T-helper 2 cell treated with Interferon-gamma antibody and Interleukin-4, amounts not matched to agents 100 ng/mL and 5 ng/mL, for 36 hours (primary cell): ENCODE data around the gene DYRK1B. TPM values are rescaled to one million over a fixed set of nuclear protein-coding genes. Genes with fewer than 3 reads are reported as not detected.
"Not testable (repeated sequence)": the region's sequence is repeated elsewhere in the genome, so short reads cannot be mapped to it uniquely, and the experiment has no call there.

ENCODE experiments used
- intact Hi-C: fragments of 100-400 bp; cut with micrococcal nuclease; formaldehyde crosslinking; loops from one replicate; pipeline ENCODE4 v1.15.1; 2023
- total RNA-seq: library from RNA; stranded (reverse); gene quantifications from 2 replicates; pipeline ENCODE4 v1.2.3, GENCODE V29; 2022

The DYRK1B gene
- 5.7 and 5.9 TPM in 2 replicates for total RNA-seq

DNA sequence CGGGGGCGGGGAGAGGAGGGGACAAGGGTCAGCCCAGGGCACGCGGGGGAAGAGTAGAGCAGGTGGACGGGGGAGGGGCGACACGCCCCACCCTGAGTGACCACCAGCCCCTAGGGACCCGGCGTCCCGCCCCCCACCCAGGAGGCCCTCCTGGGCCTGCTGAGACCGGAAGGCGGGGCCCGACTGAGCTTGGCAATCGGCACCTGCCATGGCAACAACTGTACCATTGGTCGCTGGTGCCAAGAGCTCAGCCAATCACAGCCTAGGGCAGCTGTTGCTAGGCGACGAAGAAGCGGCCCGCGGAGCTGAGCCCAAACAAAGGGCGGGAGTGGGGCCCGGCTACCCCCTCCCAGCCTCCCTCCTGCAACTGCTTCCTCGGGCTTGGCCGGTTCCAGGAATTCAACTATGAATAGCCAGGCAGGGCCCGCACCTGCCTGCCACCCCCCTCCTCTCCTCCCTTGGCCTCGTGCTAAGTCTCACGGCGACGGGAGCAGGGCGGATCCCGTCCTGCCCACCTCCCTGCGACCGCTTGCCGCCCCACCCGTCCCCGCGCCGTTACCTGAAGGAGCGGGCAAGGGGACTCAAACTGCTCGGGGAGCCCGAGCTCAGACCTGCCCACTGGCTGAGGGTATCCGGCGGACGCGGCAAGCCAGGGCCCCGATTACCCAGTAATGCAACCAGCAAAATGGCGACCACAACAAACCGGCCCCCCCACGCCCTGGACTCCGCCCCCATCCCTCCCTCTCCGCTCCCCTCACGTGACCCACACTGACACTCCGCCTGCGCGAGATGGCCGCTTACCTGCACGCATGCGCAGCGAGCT, at the start of gene DYRK1B:
Gene DYRK1B, minus strand, starts transcription at position 699 of the 823 bp plus-strand sequence. CDS start 2,295 bp downstream, outside the sequence.
- intact Hi-C loops, result loop anchor here (1.0 kb wide), 2 partner anchors 9 to 13 kb away; partner anchors contain the start of gene FBL

DNA sequence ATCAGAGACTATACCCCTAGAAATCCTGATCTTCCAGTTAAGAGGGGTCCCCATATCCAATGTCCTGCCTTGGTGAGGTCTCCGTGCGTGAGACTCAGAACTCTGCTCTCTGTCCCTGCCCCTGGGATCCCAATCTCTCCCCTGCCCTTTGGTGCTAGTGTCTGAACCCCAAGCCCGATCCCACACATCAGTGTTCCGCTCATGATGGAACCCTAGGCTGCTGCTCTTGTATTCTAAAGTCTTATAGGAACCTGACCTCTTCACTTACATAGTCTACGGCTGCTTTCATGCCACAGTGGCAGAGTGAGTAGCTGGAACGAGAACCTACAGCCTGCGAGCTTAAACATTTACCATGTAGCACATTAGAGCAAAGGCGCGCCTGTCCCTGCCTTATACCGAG, 48.7 kb upstream of the DYRK1B start:
- intact Hi-C loops, result not testable (repeated sequence)

DNA sequence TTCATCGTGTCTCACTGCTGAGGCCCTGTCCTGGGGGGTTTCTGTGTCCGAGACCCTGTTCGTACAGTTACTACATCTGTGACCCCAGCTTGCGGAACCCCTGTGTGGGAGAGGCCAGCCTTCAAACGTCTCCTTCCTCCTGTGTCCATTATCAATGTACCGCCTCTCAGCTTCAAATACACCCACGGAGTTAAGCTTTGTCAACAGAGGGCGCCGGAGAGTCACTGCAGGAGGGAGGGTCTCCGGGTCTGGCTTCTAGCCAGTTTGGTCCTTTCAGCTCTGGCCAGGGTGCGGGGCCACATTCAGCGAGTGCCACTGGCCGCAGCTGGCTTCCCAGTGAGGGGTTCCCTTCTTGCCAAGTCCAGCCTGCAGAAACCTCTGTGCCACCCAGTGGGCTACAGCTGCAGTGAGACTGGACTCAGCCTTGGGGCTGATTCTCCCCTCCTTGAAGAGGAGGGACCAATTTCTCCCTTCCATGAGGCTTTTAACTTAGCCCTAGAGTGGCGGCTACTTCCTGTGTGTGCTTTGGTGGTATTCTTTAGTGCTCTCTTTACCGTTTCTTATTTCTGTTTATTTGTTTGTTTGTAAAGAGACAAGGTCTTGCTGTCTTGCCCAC, 47.6 kb upstream of the DYRK1B start:
- intact Hi-C loops, result not testable (repeated sequence)

DNA sequence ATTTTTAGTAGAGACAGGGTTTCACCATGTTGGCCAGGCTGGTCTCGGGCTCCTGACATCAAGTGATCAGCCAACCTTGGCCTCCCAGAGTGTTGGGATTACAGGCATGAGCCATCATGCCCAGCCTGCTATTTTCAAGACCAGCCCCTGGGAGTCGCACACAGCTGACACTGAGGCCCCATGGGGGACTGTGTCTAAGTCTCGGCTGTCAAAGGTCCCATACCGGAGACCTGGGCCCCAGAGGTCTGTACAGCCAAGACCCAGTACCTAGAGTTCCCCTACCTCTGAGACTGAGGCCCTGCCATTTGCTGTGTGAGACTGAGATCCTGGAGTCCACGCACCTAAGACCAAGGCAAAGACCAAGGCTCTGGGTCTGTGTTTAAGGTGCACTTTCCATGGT, 46.3 kb upstream of the DYRK1B start:
- intact Hi-C loops, result not testable (repeated sequence)

DNA sequence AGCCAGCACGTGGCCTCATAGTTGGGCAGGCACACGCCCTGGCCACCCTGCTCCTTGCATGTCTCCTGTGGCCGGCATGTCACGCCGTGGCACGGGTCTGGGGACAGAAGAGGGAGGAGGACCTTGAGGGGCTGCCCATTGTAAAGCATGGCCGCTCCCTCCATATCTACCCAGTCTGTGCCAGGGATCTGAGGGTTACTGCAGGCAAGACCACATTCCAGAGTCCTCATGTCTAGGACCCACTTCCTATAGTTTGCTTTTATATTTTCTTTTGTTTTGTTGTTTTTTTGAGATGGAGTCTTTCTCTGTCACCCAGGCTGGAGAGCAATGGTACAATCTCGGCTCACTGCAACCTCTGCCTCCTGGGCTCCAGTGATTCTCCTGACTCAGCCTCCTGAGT, 45.8 kb upstream of the DYRK1B start:
- intact Hi-C loops, result not testable (repeated sequence)

DNA sequence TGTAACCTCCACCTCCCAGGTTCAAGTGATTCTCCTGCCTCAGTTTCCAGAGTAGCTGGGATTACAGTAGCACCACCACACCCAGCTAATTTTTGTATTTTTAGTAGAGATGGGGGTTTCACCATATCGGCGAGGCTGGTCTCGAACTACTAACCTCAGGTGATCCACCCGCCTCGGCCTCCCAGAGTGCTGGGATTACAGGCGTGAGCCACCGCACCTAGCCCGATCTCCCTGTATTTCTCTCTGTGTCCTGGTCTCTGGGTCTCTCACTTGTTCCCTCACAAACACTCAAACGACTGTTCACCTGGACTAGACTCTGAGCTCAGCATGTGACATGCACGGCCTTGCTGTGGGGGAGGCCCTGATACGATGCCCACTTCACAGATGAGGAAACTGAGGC, 44.9 kb upstream of the DYRK1B start:
- intact Hi-C loops, result not testable (repeated sequence)

DNA sequence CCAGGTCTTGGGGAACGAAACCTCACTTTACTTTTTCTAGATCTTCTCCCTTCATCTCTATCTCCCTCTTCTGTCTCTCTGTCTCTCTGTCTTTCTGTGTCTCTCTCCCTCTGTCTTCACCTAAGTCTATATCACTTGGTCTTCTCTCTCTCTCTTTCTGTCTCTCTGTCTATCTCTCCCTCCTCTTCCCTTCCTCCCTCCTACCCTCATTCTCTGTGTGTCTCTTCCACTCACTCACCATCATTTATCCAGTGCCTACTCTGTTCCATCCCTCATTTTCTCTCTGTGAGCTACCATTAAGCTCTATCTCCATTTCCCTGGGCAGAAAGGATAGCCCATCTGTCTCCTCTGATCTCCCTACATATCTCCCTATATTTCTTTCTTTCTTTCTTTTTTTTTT, 44.4 kb upstream of the DYRK1B start:
- intact Hi-C loops, result no loop called here

DNA sequence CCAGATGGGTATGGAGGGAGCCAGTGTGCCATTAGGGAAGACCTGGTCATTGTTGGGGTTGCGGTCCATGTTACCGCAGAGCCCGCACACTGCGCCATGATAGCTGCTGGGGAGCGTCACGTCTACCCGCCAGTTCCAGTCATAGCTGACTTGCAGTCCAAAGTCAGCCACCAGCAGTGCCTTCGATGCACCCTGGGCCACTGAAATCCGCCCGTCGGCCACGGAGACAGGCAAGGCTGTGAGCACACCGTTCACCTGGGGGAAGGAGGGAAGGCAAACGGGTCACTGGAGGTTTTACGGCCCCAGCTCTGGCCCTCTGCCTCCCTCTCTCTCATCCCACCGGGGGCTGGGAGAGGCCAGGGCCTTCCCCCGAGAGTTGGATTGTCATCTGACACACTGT, 44.0 kb upstream of the DYRK1B start:
- intact Hi-C loops, result not testable (repeated sequence)

DNA sequence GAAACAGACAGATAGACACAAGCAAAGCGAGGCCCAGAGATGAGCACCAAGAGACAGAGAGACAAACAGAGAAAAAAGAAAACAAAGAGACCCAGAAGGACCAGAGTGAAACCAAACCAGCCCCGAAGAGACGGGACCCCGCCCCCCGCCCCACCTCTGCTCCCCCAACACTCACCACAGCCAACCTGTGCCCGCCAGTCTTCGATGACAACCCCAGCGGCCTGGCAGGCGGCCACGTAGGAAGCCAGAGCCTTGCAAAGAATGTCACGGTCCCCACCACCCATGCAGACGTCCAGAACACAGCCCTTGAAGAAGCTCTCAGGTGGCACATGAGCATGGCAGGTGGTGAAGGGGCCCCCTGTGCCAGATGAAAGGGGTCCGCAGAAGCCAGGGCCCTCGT, 43.5 kb upstream of the DYRK1B start:
- intact Hi-C loops, result not testable (repeated sequence)

DNA sequence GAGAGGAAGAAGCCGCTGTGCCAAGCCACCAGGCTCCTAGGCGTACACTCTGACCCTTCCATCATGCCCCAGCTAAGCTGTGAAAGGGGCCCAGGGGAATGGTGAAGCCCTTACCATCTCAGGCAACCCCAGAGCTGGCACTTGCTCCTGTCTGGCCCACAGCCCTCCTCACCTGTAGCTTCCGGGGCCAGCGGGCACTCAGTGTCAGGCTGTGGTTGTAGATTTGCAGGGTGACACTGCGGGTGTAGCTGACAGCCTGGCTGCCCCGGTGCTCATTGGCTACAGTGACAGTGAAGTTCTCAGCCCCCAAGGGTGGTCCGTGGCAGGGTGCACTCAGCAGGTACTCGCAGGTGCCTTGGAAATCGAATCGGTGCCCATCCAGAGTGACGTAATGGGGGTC, 42.5 kb upstream of the DYRK1B start:
- intact Hi-C loops, result not testable (repeated sequence)

DNA sequence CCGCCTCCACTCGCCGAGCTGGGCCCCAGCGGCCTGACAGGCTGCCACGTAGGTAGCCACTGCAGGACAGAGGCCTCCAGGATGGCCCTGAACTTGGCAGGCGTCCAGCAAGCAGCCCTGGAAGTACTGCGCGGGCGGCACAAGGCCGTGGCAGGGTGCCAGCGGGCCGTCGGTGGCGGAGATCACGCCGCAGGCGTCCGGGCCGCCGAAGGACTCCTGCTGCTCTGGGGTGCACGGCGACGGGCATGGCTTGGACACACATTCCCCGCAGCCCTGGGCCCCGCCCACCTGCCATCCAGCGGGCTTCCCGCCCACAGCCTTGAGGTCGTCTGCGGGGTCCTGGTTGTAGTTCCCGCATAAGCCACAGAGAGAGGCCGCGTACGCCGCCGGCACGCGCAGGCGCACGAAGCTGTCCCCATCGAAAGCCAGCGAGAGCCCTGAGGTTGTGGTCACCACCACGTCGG, 41.5 kb upstream of the DYRK1B start:
- intact Hi-C loops, result not testable (repeated sequence)

DNA sequence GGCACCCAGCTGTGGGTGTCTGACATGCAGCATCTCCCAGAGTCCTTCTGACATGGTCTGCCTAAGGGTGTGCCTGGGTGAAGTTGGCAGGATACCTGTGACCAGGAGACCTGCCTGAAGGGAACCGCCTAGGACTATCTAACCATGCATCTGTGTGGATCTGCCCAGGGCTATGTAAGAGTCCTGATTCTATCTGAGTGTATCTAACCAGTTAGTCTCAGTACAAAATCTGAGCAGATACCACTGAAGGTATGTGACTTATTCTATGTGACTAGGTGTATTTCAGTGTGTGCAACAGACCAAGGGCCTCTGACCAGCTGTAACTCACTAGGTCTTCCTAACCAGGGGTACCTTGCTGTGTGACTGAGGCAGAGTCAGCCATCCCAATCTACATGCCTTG, 40.4 kb upstream of the DYRK1B start:
- intact Hi-C loops, result no loop called here

DNA sequence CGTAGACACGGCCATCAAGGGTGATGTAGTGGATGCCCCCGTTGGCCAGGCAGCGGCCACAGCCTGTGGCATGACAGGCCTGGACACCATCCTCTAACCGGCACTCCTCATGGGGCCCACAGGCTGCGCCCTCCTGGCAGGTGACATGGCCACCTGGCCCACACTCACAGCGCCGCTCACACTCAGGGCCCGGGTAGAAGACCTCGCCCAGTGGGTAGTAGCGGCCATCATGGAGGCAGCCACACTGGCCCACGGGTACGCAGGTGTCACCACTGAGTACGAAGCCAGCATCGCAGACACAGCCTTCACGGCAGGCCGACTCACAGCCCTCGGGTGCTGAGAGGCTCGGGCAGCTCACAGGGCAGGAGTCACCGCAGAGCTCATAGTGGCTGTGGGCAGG, 39.4 kb upstream of the DYRK1B start:
- intact Hi-C loops, result no loop called here

DNA sequence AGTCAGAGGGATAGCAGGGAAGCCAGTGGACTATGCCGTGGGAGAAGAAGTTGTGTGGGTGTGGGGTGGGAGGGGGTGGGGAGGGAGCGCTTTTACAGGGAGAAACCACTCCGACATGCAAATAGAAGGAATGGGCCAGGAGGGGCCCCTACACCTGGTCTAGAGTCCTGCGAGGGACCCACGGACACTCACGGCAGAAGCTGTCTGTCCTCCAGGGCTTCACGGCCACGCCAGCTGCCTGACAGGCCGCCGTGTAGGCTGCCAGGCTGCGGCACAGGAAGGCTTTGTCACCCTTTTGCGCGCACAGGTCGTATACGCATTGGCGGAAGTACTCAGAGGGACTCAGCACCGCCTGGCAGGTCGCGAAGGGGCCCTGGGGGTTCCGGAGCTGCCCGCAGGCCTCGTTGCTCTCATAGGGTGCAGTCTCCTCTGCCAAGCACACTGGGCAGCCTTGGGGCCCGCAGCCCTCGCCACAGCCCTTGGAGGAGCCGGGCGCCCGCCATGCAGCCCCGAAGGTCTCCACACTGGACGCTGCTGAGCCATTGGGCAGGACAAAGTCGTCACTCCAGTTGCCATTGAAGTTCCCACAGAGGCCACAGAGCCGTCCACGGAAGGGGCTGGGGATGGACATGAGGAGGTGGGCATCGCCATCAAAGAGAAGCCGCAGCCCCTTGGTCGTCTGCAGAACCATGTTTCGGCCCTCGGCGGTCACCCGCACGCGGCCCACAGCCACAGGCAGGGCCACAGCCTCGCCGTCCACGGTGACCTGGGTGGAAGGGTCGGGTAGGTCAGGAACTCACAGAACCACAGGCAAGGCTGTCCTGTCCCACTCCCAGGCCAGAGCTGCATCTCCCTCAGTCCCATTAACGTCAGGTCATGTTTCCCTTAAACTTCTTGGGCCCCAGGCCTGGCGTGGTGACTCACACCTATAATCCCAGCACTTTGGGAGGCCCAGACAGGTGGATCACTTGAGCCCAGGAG, 38.2 kb upstream of the DYRK1B start:
- intact Hi-C loops, result no loop called here

DNA sequence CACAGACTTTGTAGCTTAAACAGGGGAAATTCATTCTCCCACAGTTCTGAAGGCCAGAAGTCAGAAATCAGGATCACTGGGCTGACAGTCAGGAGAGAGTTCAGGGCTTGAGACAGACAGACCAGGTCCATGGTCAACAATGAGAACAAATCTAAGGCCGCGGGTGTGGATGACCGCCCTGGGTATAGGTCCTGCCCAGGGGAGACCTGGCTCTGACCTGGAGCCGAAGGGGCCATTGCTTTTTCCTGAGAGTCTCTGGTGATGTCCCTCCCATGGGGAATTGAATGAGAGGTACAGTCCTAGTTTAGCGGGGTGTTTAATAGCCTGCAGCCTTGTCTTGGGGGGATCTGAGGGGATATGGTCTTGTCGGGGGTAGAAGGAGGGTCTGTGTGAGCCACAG, 37.4 kb upstream of the DYRK1B start:
- intact Hi-C loops, result no loop called here

DNA sequence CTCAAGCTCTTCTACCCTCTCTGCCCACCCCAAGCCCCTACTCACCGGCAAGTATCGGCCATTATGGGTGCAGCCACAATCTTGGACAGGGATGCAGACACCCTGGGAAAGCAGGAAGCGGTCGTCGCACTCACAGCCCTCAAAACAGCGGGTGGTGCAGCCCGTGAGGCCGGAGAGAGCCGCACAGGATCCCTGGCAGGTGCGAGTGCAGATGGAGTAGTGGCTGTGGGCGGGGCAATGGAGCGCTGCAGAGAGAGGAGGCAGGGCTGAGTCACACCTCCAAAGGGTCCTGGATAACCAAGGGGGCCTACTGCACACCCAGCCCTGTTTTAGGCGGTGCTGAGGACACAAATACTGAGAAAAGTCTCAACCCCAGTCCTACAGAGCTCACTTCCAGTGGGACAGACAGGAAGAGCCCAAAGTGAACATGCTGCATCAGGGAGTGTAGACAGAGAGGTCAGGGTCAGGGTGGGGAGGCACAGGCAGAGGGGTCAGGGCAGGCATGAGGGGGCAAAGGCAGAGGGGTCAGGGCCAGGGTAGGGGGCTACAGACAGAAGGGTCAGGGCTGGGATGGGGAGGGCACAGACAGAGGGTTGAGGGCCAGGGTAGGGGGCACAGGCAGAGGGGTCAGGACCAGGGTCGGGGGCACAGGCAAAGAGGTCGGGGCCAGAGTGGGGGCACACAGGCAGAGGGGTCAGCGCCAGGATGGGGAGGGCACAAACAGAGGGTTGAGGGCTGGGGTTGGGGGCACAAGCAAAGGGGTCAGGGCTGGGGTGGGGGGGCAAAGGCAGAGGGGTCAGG, 36.4 kb upstream of the DYRK1B start:
- intact Hi-C loops, result no loop called here

DNA sequence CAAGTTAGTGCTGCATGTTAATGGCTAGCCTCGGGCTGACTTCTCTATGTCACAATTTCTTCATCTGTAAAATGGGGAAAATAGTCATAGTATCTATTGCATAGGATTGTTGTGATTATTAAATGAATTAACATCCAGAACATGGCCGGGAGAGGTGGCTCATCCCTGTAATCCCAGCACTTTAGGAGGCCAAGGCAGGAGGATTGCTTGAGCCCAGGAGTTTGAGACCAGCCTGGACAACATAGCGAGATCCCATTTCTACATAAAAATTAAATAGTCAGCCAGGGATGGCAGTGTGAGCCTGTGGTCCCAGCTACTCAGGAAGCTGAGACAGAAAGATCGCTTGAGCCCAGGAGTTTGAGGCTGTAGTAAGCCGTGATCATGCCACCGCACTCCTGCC, 34.0 kb upstream of the DYRK1B start:
- intact Hi-C loops, result no loop called here

DNA sequence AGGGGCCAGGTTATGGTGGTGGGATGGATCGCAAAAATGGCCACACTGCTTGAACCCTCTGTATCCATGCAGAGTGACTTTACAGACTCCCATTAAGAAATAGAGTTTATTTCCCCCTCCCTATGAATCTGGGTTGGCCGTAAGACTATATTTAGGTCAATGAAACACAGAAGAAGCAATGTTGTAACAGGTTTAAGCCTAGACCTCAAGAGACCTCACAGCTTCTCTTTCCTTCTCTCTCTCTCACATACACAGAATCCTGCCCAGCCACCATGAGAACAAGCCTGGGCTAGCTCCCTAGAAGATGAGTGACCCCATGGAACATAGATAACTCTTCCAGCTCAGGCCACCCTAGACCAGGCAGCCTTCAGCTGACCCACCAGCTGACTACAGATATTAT, 33.2 kb upstream of the DYRK1B start:
- intact Hi-C loops, result no loop called here

DNA sequence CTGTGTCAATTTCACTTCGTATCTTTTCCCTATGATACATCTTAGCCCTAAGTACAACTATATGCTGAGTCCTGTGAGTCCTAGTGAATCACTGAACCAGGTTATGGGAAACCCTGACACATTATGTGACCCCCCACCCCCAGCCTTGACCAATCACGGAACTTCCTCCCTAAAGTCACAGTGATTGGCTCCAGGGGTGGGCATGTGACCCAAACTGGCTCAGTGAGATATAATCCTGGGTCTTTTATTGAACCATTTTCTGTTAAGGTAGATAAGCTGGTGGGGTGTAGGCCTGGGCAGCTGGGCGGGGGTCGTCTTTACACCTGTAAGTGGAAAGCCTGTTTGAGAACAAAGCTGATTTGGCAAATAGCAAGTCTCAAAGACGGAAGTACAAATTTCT, 32.0 kb upstream of the DYRK1B start:
- intact Hi-C loops, result no loop called here

DNA sequence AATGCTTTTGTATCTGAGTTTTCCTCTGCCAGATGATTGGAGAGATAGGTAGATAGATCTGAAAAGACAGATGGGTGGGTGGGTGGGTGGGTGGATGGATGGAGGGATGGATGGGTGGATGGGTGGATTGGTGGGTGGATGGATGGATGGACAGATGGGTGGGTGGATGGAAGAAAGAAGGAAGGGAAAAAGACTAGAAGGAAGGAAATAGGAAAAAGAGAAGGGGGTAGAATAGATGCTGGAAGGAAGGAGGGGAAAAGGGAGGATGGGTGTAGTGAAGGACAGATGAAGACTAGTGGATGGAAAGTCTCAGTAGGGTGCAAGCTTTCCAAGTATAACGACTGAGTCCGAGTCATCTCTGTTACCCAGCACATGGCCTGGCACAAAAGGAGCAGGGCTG, 31.2 kb upstream of the DYRK1B start:
- intact Hi-C loops, result no loop called here

DNA sequence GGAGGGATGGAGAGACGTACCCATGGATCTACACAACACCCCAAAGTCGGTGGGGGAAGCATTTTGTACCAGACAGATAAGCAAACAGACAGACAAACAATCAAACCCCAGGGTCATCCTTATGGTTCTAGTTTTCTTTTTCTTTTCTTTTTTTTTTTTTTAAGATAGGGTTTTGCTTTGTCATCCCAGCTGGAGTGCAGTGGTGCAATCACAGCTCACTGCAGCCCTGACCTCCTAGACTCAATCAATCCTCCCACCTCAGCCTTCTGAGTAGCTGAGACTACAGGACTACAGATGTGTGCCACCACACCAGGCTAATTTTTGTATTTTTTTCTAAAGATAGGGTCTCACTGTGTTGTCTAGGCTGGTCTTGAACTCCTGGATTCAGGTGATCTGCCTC, 30.2 kb upstream of the DYRK1B start:
- intact Hi-C loops, result no loop called here
